Loucy (cell line): ENCODE measurements around the gene SYT7.

ENCODE experiments used
- H2AFZ ChIP-seq: fragments of 200-600 bp; sonication (generic); 2 replicates; pipeline ENCODE4 v1.6.0; 2016; ENCODE audit warnings: antibody characterized with exemption, mild to moderate bottlenecking, low read length, moderate library complexity
- H3F3A ChIP-seq: fragments of 200-600 bp; 2 replicates; pipeline ENCODE4 v1.6.0; 2016; ENCODE audit warnings: antibody characterized with exemption, low read depth, mild to moderate bottlenecking
- H3K27me3 ChIP-seq: fragments of 200-600 bp; sonication (generic); 2 replicates; pipeline ENCODE4 v1.6.1; 2014; ENCODE audit warnings: low read length, mild to moderate bottlenecking; ENCODE audit not compliant: insufficient read depth, poor library complexity, severe bottlenecking
- H3K36me3 ChIP-seq: fragments of 200-600 bp; sonication (generic); 2 replicates; pipeline ENCODE4 v1.6.1; 2016; ENCODE audit warnings: low read length; ENCODE audit not compliant: insufficient read depth
- H3K4me1 ChIP-seq: fragments of 200-600 bp; sonication (generic); 2 replicates; pipeline ENCODE4 v1.5.1; 2014; ENCODE audit warnings: low read length, mild to moderate bottlenecking; ENCODE audit not compliant: insufficient read depth, poor library complexity, severe bottlenecking
- H3K4me2 ChIP-seq: fragments of 200-600 bp; sonication (generic); 2 replicates; pipeline ENCODE4 v1.6.0; 2014; ENCODE audit warnings: antibody characterized with exemption, low read length, low read depth, mild to moderate bottlenecking; ENCODE audit not compliant: poor library complexity, severe bottlenecking
- H3K4me3 ChIP-seq: fragments of 200-600 bp; sonication (generic); 2 replicates; pipeline ENCODE4 v1.5.1; 2014; ENCODE audit warnings: low read length, mild to moderate bottlenecking, mixed read lengths; ENCODE audit not compliant: poor library complexity, severe bottlenecking
- H3K79me2 ChIP-seq: fragments of 200-600 bp; sonication (generic); 2 replicates; pipeline ENCODE4 v1.6.1; 2014; ENCODE audit warnings: low read length; ENCODE audit not compliant: insufficient read depth
- H3K9ac ChIP-seq: fragments of 200-600 bp; sonication (generic); 2 replicates; pipeline ENCODE4 v1.6.0; 2014; ENCODE audit warnings: mild to moderate bottlenecking, low read depth, low read length, moderate library complexity; ENCODE audit not compliant: poor library complexity, severe bottlenecking
- H3K9me2 ChIP-seq: fragments of 200-600 bp; sonication (generic); replicated peaks from 2 replicates; pipeline ENCODE4 v1.6.1; 2016; ENCODE audit warnings: low read depth, low read length, mixed read lengths
- H3K9me3 ChIP-seq: fragments of 200-600 bp; sonication (generic); 2 replicates; pipeline ENCODE4 v1.6.1; 2014; ENCODE audit warnings: mild to moderate bottlenecking, antibody characterized with exemption, low read length, low read depth; ENCODE audit not compliant: insufficient read depth
- H4K20me1 ChIP-seq: fragments of 200-600 bp; sonication (generic); 2 replicates; pipeline ENCODE4 v1.6.0; 2014; ENCODE audit warnings: antibody characterized with exemption, low read length, mild to moderate bottlenecking; ENCODE audit not compliant: insufficient read depth, poor library complexity, severe bottlenecking
- CTCF ChIP-seq: fragments of 200-600 bp; sonication (generic); conservative IDR thresholded peaks from 2 replicates; pipeline ENCODE4 v1.5.1; 2014; ENCODE audit warnings: mild to moderate bottlenecking, antibody characterized with exemption, low read length
- EZH2phosphoT487 ChIP-seq: fragments of 200-600 bp; IDR thresholded peaks from 2 replicates; pipeline ENCODE4 v1.6.1; 2018; ENCODE audit warnings: antibody characterized with exemption, mild to moderate bottlenecking, moderate library complexity, borderline replicate concordance

Gene SYT7

GRCh38 chr11:61543606-61544306 is 37.1 kb downstream of the SYT7 start:
- Histone ChIP-seq H3K4me2 (no peak overlapping the region), H2AFZ (no peak overlapping the region)

GRCh38 chr11:61542705-61543104 is 38.2 kb downstream of the SYT7 start:
- Histone ChIP-seq H3K27me3 (no peaks in the 10 kb centered on the region), H3K36me3 (no peaks in the 10 kb centered on the region), H3K4me3 (no peak overlapping the region), H2AFZ (no peak overlapping the region), H3F3A (no peaks in the 10 kb centered on the region), H3K4me1 (peaks cover 9% of the 10 kb centered on the region), H3K4me2 (no peak overlapping the region), H3K79me2 (no peaks in the 10 kb centered on the region), H3K9me2 (no peaks in the 10 kb centered on the region), H3K9me3 (no peaks in the 10 kb centered on the region), H3K9ac (no peak overlapping the region), H4K20me1 (no peaks in the 10 kb centered on the region)
- no peak for TF ChIP-seq EZH2phosphoT487
- no peak for TF ChIP-seq CTCF

More at GRCh38 chr11:61543606-61544306, 37.1 kb downstream of the SYT7 start:
- H3K4me1 ChIP-seq: peaks cover 9% of the 10 kb centered on the region
- no peaks in the 10 kb centered on the region for H3K9me2 ChIP-seq
- no peaks in the 10 kb centered on the region for H3K27me3 ChIP-seq
- TF ChIP-seq EZH2phosphoT487 (no peak), CTCF (no peak)
- no peaks in the 10 kb centered on the region for H3F3A ChIP-seq
- no peak overlapping the region for H3K9ac ChIP-seq
- H4K20me1 ChIP-seq: no peaks in the 10 kb centered on the region
- no peaks in the 10 kb centered on the region for H3K36me3 ChIP-seq
- no peaks in the 10 kb centered on the region for H3K9me3 ChIP-seq
- H3K79me2 ChIP-seq: no peaks in the 10 kb centered on the region
- H3K4me3 ChIP-seq: no peak overlapping the region

- H3F3A ChIP-seq: no peaks in the 10 kb centered on the region
- H3K9me3 ChIP-seq: no peaks in the 10 kb centered on the region
- no peaks in the 10 kb centered on the region for H4K20me1 ChIP-seq
- H3K9ac ChIP-seq: no peak overlapping the region
- no peak overlapping the region for H2AFZ ChIP-seq
- no peaks in the 10 kb centered on the region for H3K79me2 ChIP-seq
- no peak overlapping the region for H3K4me2 ChIP-seq
- H3K36me3 ChIP-seq: no peaks in the 10 kb centered on the region
- H3K4me1 ChIP-seq: peaks cover 9% of the 10 kb centered on the region
- H3K27me3 ChIP-seq: no peaks in the 10 kb centered on the region
- TF ChIP-seq EZH2phosphoT487 (no peak), CTCF (no peak)
- no peaks in the 10 kb centered on the region for H3K9me2 ChIP-seq
- H3K4me3 ChIP-seq: no peak overlapping the region
These were observed 38.8 kb downstream of the SYT7 start for GRCh38 chr11:61542024-61542461.
